Nucleus accumbens (tissue), 56 donors: ENCODE measurements around the gene CYP1A2.
A peak's percentile ranks its signal among the peaks of the same experiment; 100 is the strongest.
"Not testable (repeated sequence)": the region's sequence is repeated elsewhere in the genome, so short reads cannot be mapped to it uniquely, and the experiment has no call there.

Source experiments
- DNase-seq, 56 donors: peaks; one replicate each; lab custom pipeline; 2025; lab: John Stamatoyannopoulos, UW

The CYP1A2 gene

DNA sequence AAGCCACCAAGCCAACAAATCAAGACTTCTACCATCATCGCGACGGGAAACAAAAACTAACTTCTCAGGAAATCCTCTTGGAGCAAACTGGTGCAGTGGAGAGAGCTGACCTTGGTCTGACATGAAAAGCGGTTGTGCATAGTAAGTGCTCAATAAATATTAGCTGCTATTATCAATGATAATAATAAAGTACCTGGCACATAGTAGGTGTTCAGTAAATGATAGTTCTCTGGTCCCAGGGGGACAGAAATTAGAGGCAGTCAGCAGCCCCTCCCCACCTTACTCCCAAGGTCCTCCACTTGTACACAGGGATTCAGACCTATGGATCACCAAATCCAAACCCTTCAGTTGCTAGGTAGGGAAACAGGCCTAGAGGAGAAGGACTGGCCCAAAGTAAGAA lies 27.2 kb downstream of the CYP1A2 start:
- DNase-seq = no peak

DNA sequence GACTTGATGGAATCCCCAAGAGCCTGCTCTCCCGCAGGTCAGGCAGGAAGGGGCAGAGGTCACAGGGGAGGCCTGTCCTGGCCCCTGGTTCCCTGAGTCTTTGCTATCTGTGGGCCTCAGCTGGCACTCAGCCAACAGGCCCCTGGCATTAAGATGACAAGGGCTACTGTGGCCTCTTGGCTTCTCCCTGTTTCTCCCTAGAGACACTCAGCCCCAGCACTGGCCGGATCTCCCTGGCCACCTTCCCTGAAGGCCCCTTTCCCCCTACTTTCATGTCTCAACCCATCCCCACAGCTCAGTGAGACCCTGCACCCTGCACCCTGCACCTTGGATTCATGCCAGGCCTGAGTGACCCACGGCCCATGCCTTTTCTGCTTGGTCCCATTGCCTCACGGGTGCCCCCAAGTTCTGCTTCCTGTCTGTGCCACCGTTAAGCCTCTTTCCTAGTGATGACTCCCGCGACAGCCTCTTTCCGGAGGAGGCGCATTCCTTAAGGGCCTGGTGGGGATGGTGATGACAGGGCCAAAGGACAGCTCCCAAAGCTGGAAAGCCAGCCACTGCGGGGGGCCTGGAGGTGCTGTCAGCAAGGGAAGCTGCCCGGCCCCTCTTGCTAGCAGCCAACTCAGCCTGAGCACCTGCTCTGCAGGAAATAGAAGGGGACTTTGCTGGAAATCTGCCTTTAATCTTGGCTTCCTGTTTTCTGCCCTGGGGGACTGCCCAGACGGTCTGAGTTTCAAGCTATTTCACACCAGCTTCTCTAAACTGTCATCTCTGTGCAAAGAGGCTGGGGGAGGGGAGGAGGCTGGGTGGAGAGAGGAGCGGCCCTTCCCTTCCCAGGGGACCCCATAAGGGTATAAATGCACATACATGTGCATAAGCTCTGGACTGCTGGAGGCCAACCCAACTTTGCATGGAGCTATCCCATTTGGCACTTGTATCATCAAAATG lies 28.4 kb downstream of the CYP1A2 start:
- DNase-seq = peak in 4 of 56 donors; percentile 18 to 41 (median 38)

DNA sequence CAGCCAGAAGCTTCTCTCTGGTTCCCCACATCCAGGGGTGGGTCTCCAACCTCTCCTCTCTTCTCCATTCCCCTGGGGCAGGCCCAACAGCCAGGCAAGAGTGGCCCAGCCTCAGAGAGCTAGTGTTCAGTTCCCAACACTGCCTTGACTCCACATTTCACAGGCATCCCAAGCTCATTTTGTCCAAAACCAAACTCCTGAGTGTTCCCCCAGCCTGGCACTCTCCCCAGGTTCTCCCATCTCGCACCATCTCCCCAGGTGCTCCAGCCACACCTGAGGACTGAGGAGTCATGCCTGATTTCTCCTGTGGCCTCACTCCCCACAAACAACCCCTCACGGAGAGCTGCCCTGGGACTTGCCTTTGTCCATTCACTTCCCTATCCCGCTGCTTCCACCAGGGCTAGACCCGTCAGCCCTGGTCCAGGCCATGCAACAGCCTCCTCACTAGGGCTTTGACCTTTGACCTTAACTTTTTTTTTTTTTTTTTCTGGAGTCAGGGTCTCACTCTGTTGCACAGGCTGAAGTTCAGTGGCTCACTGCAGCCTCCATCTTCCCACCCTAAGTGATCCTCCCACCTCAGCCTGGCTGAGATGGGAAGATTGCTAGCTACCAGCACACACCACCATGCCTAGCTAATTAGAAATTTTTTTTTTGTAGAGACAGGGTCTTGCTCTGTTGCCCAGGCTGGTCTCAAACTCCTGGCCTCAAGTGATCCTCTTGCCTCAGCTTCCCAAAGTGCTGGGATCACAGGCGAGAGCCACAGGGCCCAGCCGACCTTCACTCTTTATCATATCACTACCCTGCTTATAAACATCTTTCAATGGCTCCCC lies 29.3 kb downstream of the CYP1A2 start:
- no peak for DNase-seq

DNA sequence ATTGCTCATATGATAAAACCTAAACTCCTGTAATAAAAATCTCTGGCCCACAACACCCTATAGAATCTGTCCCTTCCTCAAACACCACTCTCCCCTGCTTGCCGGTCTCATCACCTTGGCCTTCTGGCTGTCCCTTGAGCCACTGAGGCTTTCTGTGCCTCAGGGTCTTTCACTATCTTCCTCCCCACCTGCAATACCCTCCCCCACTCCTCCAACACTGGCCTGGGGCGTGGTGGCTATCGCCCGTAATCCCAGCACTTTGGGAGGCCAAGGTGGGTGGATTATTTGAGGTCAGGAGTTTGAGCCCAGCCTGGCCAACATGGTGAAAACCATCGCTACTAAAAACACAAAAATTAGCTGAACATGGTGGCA lies 29.9 kb downstream of the CYP1A2 start:
- DNase-seq = no peak

DNA sequence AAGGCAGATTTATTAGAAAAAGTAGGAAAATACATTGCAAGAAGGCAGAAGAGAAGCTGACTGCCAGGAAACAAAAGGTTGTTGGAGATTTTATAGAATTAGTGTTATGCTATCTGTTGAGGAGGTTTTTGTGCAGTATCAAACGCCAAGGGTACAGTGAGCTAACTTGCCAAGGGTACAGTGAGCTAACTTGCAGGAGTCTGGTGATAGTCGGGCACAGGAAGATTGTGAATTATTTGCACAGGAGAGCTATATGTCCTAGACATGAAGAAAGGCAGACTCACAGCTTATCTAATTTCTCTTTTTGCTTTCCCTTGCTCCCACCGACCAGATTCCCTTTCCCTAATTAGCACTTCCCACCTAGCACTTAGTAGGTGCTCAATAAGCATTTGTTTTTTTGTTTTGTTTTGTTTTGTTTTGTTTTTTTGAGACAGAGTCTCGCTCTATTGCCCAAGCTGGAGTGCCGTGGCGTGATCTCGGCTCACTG lies 30.6 kb downstream of the CYP1A2 start:
- DNase-seq = no peak

DNA sequence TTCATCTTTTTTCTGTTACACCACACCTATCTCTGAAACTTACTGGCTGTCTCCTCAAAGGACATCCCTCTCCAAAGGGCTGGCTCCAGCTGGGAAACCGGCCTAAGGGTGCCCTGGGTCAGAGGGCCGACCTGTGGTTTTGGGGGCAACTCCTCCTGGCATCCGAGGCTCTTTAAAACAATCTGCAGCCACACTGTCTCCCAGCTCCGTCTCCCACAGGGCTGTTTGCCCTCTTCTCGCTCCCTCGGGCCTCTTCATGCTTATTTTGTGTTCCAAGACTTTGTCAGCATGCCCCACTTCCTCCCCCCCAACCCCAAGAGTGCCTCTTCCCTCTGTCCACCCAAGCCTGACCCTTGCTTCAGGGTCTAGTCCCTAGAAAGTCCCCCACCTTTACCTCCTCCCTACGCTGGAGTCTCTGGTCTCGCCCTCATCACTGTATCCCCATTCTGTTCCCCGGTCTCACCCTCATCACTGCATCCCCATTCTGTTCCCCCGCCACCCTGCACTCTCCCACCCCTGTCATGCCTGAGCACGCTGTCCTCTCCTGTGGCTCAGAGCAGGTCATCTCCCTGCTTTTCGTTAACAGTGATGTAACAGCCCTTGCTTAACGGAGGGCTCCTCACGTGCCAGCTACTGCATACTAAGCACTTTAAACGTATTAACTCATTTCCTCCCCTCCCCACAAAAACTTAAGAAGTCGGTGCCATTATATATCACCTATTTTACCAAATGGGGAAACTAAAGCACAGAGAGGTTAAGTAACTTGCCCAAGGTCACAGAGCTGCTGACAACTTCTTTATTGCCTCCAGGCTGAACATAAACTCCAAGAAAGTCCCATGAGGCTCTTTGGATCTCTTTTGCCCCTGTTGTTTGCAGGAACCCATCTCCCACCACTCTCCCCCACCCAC lies 32.1 kb downstream of the CYP1A2 start:
- DNase-seq = no peak

DNA sequence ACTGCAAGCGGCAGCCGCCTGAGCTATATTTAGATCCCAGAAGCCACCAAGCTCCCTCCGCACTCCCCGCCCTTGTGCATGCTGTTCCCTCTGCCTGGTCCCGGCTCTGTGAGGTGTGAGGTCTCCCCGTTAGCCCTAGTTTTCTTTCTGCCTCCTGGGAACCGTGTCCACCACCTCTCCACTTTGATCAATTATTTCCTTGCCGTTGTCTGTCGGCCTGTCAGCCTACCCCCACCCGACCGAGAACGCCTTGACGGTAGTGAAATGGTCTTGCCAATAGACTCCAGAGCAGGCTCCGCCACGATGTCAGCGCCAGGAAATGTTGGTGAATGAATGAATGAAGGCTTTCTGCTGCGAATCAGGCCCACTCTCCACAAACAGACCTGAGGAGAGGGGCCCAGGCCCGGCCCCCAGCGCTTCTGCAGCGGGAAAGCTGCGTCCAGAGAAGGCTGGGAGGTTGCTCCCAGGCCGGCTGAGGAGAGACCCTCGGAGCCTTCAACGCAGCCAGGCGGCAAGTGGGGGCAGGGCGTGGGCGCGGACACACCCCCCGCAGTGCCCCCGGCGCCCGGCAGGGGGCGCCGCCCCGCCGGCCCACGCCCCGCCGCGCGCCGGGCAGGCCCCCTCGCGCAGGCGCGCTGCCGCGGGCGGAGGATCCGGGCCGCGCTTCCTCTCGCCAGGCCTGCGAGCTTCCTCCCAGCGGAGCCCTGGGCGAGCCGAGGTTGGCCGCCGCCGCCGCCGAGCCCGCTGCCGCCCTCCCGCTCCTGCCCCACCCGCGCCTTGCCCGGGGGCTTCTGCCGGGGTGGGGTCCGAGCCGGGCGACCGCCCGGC lies 33.0 kb downstream of the CYP1A2 start, which contains the start of gene CSK:
Gene CSK (plus strand): TSS at position 650 of the 828 bp plus-strand sequence. CDS start 16,218 bp downstream, outside the sequence.
- DNase-seq = peak in 41 of 56 donors; percentile 27 to 78 (median 54)

DNA sequence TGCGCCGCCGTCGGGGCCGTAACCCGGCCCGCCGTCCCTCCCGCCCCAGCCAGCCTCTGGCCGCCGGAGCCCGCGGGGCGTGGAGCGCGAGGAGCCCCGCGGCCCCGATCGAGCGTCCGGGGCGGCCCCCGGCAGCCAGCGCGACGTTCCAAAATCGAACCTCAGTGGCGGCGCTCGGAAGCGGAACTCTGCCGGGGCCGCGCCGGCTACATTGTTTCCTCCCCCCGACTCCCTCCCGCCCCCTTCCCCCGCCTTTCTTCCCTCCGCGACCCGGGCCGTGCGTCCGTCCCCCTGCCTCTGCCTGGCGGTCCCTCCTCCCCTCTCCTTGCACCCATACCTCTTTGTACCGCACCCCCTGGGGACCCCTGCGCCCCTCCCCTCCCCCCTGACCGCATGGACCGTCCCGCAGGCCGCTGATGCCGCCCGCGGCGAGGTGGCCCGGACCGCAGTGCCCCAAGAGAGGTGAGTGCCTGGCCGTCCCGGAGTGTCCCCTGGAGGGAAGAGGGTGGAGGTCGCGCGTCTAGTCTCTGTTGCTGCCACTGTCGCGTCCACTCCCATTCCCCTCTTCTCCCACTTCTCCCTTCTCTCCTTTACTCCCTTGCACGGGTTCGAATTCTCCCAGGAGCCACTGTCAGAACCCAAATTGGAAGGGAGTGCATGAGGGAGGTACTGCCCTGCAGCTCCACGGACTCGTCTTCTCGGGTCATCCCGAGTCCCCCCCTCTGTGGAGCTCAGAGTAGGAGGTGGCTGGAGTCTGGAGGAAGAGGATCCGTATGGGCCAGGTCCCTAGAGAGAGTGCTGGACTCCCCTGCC lies 33.8 kb downstream of the CYP1A2 start:
- peak in 7 of 56 donors; percentile 18 to 52 (median 37) for DNase-seq

DNA sequence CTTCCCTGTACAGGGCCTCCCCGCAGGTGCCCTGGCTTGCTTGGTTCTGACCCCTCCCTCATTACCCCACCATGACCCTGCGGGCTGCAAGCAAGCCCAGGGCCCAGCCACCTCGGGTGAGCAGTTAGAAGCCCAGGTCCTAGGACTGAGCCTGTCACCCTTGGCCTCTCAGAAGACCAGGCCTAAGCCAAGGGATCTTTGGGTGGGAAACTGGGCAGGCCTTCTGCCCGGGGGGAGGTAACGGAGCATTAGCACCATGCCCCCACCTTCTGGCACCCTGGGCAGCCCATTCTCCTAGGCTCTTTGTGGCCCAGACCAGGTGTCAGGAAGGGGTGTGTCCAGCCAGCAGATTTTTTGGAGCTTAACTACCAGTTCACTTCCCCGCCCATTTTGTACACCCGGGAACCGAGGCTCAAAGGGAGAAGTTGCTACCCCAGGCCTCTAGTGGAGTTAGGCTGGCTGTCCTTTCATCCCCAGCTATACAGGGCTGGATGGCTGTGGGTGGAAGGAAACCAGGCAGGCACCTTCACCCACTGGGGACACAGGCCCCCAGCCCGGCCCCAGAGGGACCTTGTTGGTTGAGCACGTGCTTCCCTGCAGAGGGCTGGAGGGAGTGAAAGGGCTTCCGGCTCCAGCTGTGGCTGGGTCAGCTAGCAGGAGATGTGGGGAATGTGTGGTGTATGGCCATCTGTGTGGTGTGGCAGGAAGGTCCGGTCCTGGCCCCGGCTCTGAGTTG lies 34.6 kb downstream of the CYP1A2 start:
- DNase-seq = peak in 4 of 56 donors; percentile 12 to 37 (median 26)

DNA sequence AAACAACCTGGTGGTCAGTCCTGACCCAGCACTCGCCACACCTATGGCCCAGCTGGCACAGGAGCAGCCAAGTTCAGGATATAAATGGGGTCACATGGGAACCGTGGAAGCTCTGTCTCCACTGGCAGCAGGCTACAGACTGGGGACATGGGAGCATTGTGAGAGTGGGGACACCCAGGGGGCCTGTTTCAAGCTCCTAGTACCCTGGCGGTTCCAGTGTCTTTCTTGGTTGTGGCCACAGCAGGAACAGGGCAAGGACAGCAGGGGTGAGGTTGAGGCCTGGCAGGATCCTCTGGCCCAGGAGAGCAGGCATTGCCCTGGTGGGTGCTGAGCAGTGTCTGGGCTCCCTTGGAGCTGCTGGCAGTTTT lies 35.1 kb downstream of the CYP1A2 start:
- peak in 1 of 56 donors; percentile 11 for DNase-seq

DNA sequence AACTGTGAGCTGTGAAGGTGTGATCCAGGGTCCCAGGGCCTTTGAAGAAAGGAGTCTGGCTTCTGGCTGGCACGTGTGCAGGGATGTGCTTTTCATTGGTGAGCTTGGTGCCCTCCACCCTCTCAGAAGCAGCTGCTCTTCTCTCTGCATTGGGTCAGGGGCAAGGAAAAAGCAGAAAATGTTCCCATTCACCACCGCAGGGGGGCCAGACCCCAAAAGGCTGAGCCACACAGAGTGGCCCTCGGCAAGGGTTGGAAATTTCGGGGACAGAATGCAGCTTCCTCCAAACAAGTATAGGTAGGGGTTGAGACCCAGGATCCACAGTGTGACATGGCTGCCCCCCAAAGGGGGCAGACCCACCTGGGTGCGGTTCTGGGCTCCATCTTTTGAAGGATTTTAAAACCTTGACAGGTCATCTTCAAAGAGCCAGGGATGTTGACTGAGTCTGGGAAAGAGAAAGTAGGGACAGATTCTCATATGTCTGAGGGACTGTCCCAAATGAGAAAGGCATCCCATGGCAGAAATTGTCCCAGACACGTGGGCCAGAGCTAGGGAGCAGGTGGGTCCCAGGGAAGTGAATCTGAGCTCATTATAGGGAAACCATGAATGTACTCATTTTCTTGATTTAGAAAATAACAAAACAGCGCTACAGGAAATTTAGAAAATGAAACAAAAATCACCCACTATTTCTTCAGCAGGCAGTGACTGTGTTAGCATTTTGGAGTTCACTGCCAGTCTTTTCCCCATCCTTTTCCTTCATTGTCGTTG lies 36.0 kb downstream of the CYP1A2 start:
- DNase-seq = no peak

DNA sequence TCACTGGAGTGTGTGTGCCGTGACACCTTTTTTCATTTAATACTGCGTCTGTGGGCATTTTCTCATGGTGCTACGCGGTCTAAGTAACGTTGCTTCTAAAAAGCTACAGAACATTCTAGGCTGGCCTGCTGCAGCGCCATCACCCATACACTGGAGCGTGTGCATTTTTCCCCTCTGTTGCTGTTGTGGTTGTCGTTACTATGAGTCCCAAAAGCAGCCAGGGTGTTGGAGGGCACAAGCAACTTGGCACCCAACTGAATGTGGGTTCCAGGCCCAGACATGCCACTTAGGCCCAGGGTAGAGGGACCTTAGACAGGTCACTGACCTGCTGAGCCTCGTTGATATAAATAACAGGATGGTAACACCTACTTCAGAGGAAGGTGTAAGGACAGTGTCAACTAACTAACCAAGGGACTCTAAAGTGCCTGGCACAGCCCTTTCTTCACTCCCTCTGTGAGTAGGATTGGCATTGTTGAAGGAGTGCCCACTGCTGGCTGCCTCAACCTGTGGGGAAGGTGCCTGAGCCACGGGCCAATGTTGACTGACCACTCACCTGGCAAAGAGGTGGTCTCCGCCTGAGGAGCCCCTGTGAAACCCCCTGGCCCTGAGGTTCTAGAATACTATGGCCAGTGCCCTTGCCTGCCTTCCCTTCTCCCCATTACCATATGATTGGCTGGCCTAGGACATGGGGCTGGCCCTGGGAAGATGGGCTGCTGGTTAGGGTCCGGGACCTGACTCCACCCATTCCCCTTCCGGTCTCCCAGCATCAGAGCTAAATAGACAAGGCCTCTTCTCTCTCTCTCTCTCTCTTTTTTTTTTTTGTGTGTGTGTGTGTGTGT lies 36.8 kb downstream of the CYP1A2 start:
- no peak for DNase-seq

DNA sequence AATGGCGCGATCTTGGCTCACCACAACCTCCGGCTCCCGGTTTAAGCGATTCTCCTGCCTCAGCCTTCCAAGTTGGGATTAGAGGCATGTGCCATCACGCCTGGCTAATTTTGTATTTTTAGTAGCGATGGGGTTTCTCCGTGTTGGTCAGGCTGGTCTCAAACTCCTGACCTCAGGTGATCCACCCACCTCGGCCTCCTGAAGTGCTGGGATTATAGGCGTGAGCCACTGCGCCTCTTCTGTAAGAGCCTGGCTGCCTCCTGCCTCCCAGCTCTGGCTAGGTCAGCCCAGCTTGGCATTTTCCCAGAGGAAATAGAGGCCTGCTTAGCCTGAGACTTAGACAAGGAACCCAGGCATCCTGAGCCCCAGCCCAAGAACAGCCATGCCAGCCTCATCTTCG lies 37.4 kb downstream of the CYP1A2 start:
- DNase-seq = not testable (repeated sequence)

DNA sequence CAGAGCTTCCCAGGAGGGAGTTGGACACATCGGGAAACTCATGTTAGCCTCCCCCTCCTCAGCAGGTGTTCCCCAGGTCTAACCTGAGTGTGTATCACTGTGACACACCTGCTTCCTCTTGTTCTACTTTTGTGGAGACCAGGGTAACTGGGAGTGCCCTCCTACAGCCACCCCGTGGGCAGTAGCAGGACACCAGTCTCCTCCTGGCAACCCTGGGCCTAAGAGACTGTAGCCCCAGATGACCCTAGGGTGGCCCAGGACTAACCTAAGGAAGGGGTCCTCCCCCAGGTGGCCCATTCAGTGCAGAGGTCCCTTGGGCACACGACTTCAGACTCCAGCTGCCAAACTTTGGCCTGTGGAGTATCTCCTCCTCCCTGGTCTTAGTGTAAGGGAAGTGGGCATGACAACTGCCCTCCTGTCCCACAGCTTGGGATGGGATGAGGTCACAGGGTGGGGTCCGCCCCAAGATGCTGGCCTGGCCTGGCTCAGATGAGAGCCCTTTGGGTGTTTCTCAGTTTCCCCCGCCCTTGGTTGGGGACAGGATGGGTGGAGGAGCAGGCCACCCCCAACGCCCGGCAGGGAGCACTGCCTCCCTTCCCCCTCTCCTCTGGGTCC lies 38.0 kb downstream of the CYP1A2 start:
- DNase-seq = no peak

DNA sequence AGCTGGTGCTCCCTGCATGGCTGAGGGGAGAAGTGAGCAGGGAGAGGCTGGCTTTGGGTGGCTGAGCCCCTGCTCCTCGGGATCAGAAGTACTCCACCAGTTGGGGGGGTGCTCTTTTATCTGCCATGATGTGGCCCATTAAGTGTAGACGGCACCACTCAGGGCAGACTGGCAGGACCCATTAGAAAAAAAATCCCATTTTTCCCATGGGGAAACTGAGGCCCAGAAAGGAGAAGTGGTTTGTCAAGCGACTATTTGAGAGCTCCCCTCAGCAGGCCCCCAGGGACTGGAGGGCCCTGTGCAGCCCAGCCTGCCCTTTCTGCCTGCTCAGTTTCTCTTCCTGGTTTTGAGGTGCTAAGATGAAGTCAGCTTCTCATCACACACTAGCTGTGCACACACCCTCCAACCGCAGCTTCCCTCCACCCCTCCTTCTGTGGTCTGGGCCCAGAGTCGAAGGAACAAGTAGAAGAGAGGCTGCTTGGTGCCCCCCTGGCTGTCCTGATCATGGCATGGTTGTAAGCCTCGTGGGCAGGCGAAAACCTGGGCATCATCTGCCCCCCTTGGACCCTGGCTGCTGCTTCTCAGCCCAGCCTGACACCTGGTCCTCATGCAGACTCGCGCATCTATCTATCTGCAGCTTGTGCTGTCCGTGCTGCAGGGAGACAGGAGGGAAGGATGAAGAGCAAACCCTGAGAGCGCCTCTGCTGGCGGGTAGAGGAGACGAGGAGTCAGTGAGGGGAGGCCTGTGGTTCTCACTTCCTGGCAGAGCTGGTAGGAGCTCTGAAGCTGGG lies 38.8 kb downstream of the CYP1A2 start:
- peak in 32 of 56 donors; percentile 24 to 67 (median 46) for DNase-seq
